ENCODE data around the gene CDC42BPB.

Gene CDC42BPB

GRCh38 chr14:103008126-103008525 lies 49.2 kb downstream of the CDC42BPB start:
- no peak overlapping the region for H3K18ac ChIP-seq (ENCODE audit: low read length)
- H3K36me3 ChIP-seq (ENCODE audit: control insufficient read depth, insufficient read depth, low read length), result peaks cover 3% of the 10 kb centered on the region
- H4K8ac ChIP-seq (ENCODE audit: low read depth, low read length), result no peak overlapping the region
- H2BK5ac ChIP-seq (ENCODE audit: low read length), result no peak overlapping the region
- H2BK120ac ChIP-seq (ENCODE audit: low read depth, low read length), result no peak overlapping the region
- DNase-seq, result no peak
- no peak overlapping the region for H4K5ac ChIP-seq (ENCODE audit: low read length)
- H3K4me2 ChIP-seq (ENCODE audit: low read length), result no peak overlapping the region
- no peak overlapping the region for H2BK15ac ChIP-seq (replicated peaks; ENCODE audit: low read depth)
- peaks cover 15% of the 10 kb centered on the region for H3K79me1 ChIP-seq (ENCODE audit: low read length)
- H3K23ac ChIP-seq (ENCODE audit: low read length), result no peak overlapping the region
- H3K56ac ChIP-seq (ENCODE audit: low read length), result no peak overlapping the region
- no CpG with 5 or more reads among the region's 10 CpGs for WGBS (ENCODE audit: extremely low coverage, insufficient coverage, low lambda C conversion rate)
- H3K4me3 ChIP-seq (ENCODE audit: low read length), result no peak overlapping the region
- H3K79me2 ChIP-seq (ENCODE audit: control insufficient read depth, insufficient read depth, low read length), result peaks cover 7% of the 10 kb centered on the region
- H3K27ac ChIP-seq (ENCODE audit: low read depth, low read length), result no peak overlapping the region
- no peak overlapping the region for H2AK5ac ChIP-seq (ENCODE audit: low read length)
- H3K4ac ChIP-seq (ENCODE audit: low read depth, low read length), result no peak overlapping the region
- H3K4me1 ChIP-seq (ENCODE audit: control insufficient read depth, low read depth, low read length), result no peaks in the 10 kb centered on the region
- H3K9ac ChIP-seq (ENCODE audit: low read length), result no peak overlapping the region
- no peaks in the 10 kb centered on the region for H3K27me3 ChIP-seq (ENCODE audit: insufficient read depth, low read length, poor library complexity)

DNA sequence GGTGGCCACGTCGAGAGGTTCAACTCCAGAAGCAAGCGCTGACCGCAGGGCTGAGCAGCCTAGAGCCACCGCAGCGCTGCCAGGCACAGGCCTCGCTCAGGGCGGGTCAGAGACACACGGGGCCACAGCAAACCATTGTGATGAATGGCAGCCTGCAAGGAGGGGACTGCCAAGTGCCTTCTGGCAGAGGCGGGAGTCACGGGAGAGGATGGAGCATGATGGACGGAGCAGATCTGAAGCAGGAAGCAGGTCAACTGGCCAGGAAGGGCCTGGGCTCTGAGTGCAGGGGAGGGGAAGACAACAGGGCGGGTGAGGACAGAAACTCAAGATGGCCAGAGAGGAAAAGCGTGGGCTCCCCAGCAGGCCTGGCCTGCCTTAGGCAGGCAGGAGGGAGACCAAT lies 49.8 kb downstream of the CDC42BPB start:
- H4K8ac ChIP-seq (ENCODE audit: low read depth, low read length), result no peak overlapping the region
- peaks cover 2% of the 10 kb centered on the region for H3K79me2 ChIP-seq (ENCODE audit: control insufficient read depth, insufficient read depth, low read length)
- DNase-seq, result no peak
- no peaks in the 10 kb centered on the region for H3K4me1 ChIP-seq (ENCODE audit: control insufficient read depth, low read depth, low read length)
- H3K4me3 ChIP-seq (ENCODE audit: low read length), result no peak overlapping the region
- peaks cover 10% of the 10 kb centered on the region for H3K79me1 ChIP-seq (ENCODE audit: low read length)
- no peak overlapping the region for H2BK15ac ChIP-seq (replicated peaks; ENCODE audit: low read depth)
- H3K36me3 ChIP-seq (ENCODE audit: control insufficient read depth, insufficient read depth, low read length), result peaks cover 3% of the 10 kb centered on the region
- WGBS (ENCODE audit: extremely low coverage, insufficient coverage, low lambda C conversion rate), result no CpG with 5 or more reads among the region's 14 CpGs
- no peak overlapping the region for H3K27ac ChIP-seq (ENCODE audit: low read depth, low read length)
- H3K9ac ChIP-seq (ENCODE audit: low read length), result no peak overlapping the region
- no peaks in the 10 kb centered on the region for H3K27me3 ChIP-seq (ENCODE audit: insufficient read depth, low read length, poor library complexity)
- no peak overlapping the region for H3K4ac ChIP-seq (ENCODE audit: low read depth, low read length)
- no peak overlapping the region for H3K18ac ChIP-seq (ENCODE audit: low read length)
- no peak overlapping the region for H3K4me2 ChIP-seq (ENCODE audit: low read length)
- H3K56ac ChIP-seq (ENCODE audit: low read length), result no peak overlapping the region
- no peak overlapping the region for H2BK120ac ChIP-seq (ENCODE audit: low read depth, low read length)
- no peak overlapping the region for H4K5ac ChIP-seq (ENCODE audit: low read length)
- no peak overlapping the region for H2BK5ac ChIP-seq (ENCODE audit: low read length)
- H3K23ac ChIP-seq (ENCODE audit: low read length), result no peak overlapping the region
- no peak overlapping the region for H2AK5ac ChIP-seq (ENCODE audit: low read length)

GRCh38 chr14:103006991-103007520 lies 50.3 kb downstream of the CDC42BPB start:
- no peak overlapping the region for H3K56ac ChIP-seq (ENCODE audit: low read length)
- no peak overlapping the region for H3K4me2 ChIP-seq (ENCODE audit: low read length)
- H3K4me3 ChIP-seq (ENCODE audit: low read length), result no peak overlapping the region
- no peak overlapping the region for H3K27ac ChIP-seq (ENCODE audit: low read depth, low read length)
- no peaks in the 10 kb centered on the region for H3K27me3 ChIP-seq (ENCODE audit: insufficient read depth, low read length, poor library complexity)
- WGBS (ENCODE audit: extremely low coverage, insufficient coverage, low lambda C conversion rate), result no CpG with 5 or more reads among the region's 14 CpGs
- no peak overlapping the region for H2AK5ac ChIP-seq (ENCODE audit: low read length)
- peaks cover 6% of the 10 kb centered on the region for H3K79me1 ChIP-seq (ENCODE audit: low read length)
- peaks cover 2% of the 10 kb centered on the region for H3K79me2 ChIP-seq (ENCODE audit: control insufficient read depth, insufficient read depth, low read length)
- no peak overlapping the region for H4K8ac ChIP-seq (ENCODE audit: low read depth, low read length)
- no peak overlapping the region for H3K18ac ChIP-seq (ENCODE audit: low read length)
- no peaks in the 10 kb centered on the region for H3K4me1 ChIP-seq (ENCODE audit: control insufficient read depth, low read depth, low read length)
- no peak for DNase-seq
- H2BK15ac ChIP-seq (replicated peaks; ENCODE audit: low read depth), result no peak overlapping the region
- peaks cover 3% of the 10 kb centered on the region for H3K36me3 ChIP-seq (ENCODE audit: control insufficient read depth, insufficient read depth, low read length)
- H3K4ac ChIP-seq (ENCODE audit: low read depth, low read length), result no peak overlapping the region
- H3K23ac ChIP-seq (ENCODE audit: low read length), result no peak overlapping the region
- H3K9ac ChIP-seq (ENCODE audit: low read length), result no peak overlapping the region
- no peak overlapping the region for H2BK120ac ChIP-seq (ENCODE audit: low read depth, low read length)
- H4K5ac ChIP-seq (ENCODE audit: low read length), result no peak overlapping the region
- H2BK5ac ChIP-seq (ENCODE audit: low read length), result no peak overlapping the region

GRCh38 chr14:103006106-103006505 lies 51.2 kb downstream of the CDC42BPB start:
- no peaks in the 10 kb centered on the region for H3K4me1 ChIP-seq (ENCODE audit: control insufficient read depth, low read depth, low read length)
- H4K8ac ChIP-seq (ENCODE audit: low read depth, low read length), result no peak overlapping the region
- no peak overlapping the region for H4K5ac ChIP-seq (ENCODE audit: low read length)
- peaks cover 5% of the 10 kb centered on the region for H3K36me3 ChIP-seq (ENCODE audit: control insufficient read depth, insufficient read depth, low read length)
- H3K9ac ChIP-seq (ENCODE audit: low read length), result no peak overlapping the region
- H3K27me3 ChIP-seq (ENCODE audit: insufficient read depth, low read length, poor library complexity), result no peaks in the 10 kb centered on the region
- no peak overlapping the region for H3K27ac ChIP-seq (ENCODE audit: low read depth, low read length)
- no peak overlapping the region for H3K4ac ChIP-seq (ENCODE audit: low read depth, low read length)
- H3K18ac ChIP-seq (ENCODE audit: low read length), result no peak overlapping the region
- H3K4me3 ChIP-seq (ENCODE audit: low read length), result no peak overlapping the region
- H3K79me2 ChIP-seq (ENCODE audit: control insufficient read depth, insufficient read depth, low read length), result peaks cover 1% of the 10 kb centered on the region
- no peak overlapping the region for H3K4me2 ChIP-seq (ENCODE audit: low read length)
- no CpG with 5 or more reads among the region's 8 CpGs for WGBS (ENCODE audit: extremely low coverage, insufficient coverage, low lambda C conversion rate)
- DNase-seq, result no peak
- H2BK15ac ChIP-seq (replicated peaks; ENCODE audit: low read depth), result no peak overlapping the region
- H3K23ac ChIP-seq (ENCODE audit: low read length), result no peak overlapping the region
- H2BK5ac ChIP-seq (ENCODE audit: low read length), result no peak overlapping the region
- peaks cover 6% of the 10 kb centered on the region for H3K79me1 ChIP-seq (ENCODE audit: low read length)
- H2BK120ac ChIP-seq (ENCODE audit: low read depth, low read length), result no peak overlapping the region
- no peak overlapping the region for H3K56ac ChIP-seq (ENCODE audit: low read length)
- H2AK5ac ChIP-seq (ENCODE audit: low read length), result no peak overlapping the region

GRCh38 chr14:103003850-103004249 lies 53.5 kb downstream of the CDC42BPB start:
- no peaks in the 10 kb centered on the region for H3K27me3 ChIP-seq (ENCODE audit: insufficient read depth, low read length, poor library complexity)
- H3K36me3 ChIP-seq (ENCODE audit: control insufficient read depth, insufficient read depth, low read length), result peaks cover 4% of the 10 kb centered on the region
- H3K4ac ChIP-seq (ENCODE audit: low read depth, low read length), result no peak overlapping the region
- WGBS (ENCODE audit: extremely low coverage, insufficient coverage, low lambda C conversion rate), result no CpG with 5 or more reads among the region's 24 CpGs
- H2AK5ac ChIP-seq (ENCODE audit: low read length), result no peak overlapping the region
- no peak overlapping the region for H3K4me2 ChIP-seq (ENCODE audit: low read length)
- H4K8ac ChIP-seq (ENCODE audit: low read depth, low read length), result no peak overlapping the region
- H2BK15ac ChIP-seq (replicated peaks; ENCODE audit: low read depth), result no peak overlapping the region
- no peak overlapping the region for H4K5ac ChIP-seq (ENCODE audit: low read length)
- H3K18ac ChIP-seq (ENCODE audit: low read length), result no peak overlapping the region
- no peak overlapping the region for H3K27ac ChIP-seq (ENCODE audit: low read depth, low read length)
- no peaks in the 10 kb centered on the region for H3K79me2 ChIP-seq (ENCODE audit: control insufficient read depth, insufficient read depth, low read length)
- no peaks in the 10 kb centered on the region for H3K4me1 ChIP-seq (ENCODE audit: control insufficient read depth, low read depth, low read length)
- no peak overlapping the region for H2BK120ac ChIP-seq (ENCODE audit: low read depth, low read length)
- H3K79me1 ChIP-seq (ENCODE audit: low read length), result peaks cover 2% of the 10 kb centered on the region
- H3K4me3 ChIP-seq (ENCODE audit: low read length), result no peak overlapping the region
- no peak overlapping the region for H3K9ac ChIP-seq (ENCODE audit: low read length)
- no peak overlapping the region for H2BK5ac ChIP-seq (ENCODE audit: low read length)
- no peak overlapping the region for H3K56ac ChIP-seq (ENCODE audit: low read length)
- no peak overlapping the region for H3K23ac ChIP-seq (ENCODE audit: low read length)
- DNase-seq, result no peak

GRCh38 chr14:103003351-103003615 lies 54.1 kb downstream of the CDC42BPB start:
- no CpG with 5 or more reads among the region's 14 CpGs for WGBS (ENCODE audit: extremely low coverage, insufficient coverage, low lambda C conversion rate)
- H2BK15ac ChIP-seq (replicated peaks; ENCODE audit: low read depth), result no peak overlapping the region
- no peaks in the 10 kb centered on the region for H3K4me1 ChIP-seq (ENCODE audit: control insufficient read depth, low read depth, low read length)
- no peak overlapping the region for H2BK120ac ChIP-seq (ENCODE audit: low read depth, low read length)
- no peak overlapping the region for H4K8ac ChIP-seq (ENCODE audit: low read depth, low read length)
- H2AK5ac ChIP-seq (ENCODE audit: low read length), result no peak overlapping the region
- no peak overlapping the region for H2BK5ac ChIP-seq (ENCODE audit: low read length)
- H3K27me3 ChIP-seq (ENCODE audit: insufficient read depth, low read length, poor library complexity), result no peaks in the 10 kb centered on the region
- peaks cover 4% of the 10 kb centered on the region for H3K36me3 ChIP-seq (ENCODE audit: control insufficient read depth, insufficient read depth, low read length)
- H3K4ac ChIP-seq (ENCODE audit: low read depth, low read length), result no peak overlapping the region
- H3K18ac ChIP-seq (ENCODE audit: low read length), result no peak overlapping the region
- H3K27ac ChIP-seq (ENCODE audit: low read depth, low read length), result no peak overlapping the region
- H3K4me3 ChIP-seq (ENCODE audit: low read length), result no peak overlapping the region
- H3K79me2 ChIP-seq (ENCODE audit: control insufficient read depth, insufficient read depth, low read length), result no peaks in the 10 kb centered on the region
- H3K4me2 ChIP-seq (ENCODE audit: low read length), result no peak overlapping the region
- no peak overlapping the region for H3K9ac ChIP-seq (ENCODE audit: low read length)
- no peak overlapping the region for H3K56ac ChIP-seq (ENCODE audit: low read length)
- no peak for DNase-seq
- H4K5ac ChIP-seq (ENCODE audit: low read length), result no peak overlapping the region
- H3K79me1 ChIP-seq (ENCODE audit: low read length), result peaks cover 2% of the 10 kb centered on the region
- no peak overlapping the region for H3K23ac ChIP-seq (ENCODE audit: low read length)

Data from mesendoderm (in vitro differentiated cells).